Measurements from ENCODE around the gene OSBPL10. TPM values are rescaled to one million over a fixed set of nuclear protein-coding genes. Genes with fewer than 3 reads are reported as not detected.

OSBPL10 gene
- total and polyA plus RNA-seq, 2 of the 8 experiments (the other 6 are each of a cell fraction or from before 2014, with no cell fraction given) = 26.2 to 86.7 TPM

GRCh38 chr3:31974471-31974870 is 6.6 kb downstream of the OSBPL10 start:
- no peak overlapping the region for H3K18ac ChIP-seq (ENCODE audit: extremely low read depth, low read length)
- H4K20me1 ChIP-seq (replicated peaks in 1 of 2; ENCODE audit: control insufficient read depth in 1 of 2, insufficient read depth in 2 of 2, low read length in 2 of 2) = no peaks in the 10 kb centered on the region
- no peak overlapping the region for H2BK15ac ChIP-seq (ENCODE audit: low read length)
- H3K79me2 ChIP-seq (ENCODE audit: control insufficient read depth in 1 of 2, insufficient read depth in 2 of 2, low read length in 2 of 2) = peaks cover 39 to 95% of the 10 kb centered on the region in 2 experiments
- H3K4me3 ChIP-seq (ENCODE audit: extremely low read depth in 1 of 4, insufficient read depth in 2 of 4, low read depth in 3 of 4, low read length in 4 of 4) = no peak overlapping the region
- peaks cover 4 to 18% (median 7%) of the 10 kb centered on the region in 4 experiments for H3K4me1 ChIP-seq (replicated peaks in 1 of 4; ENCODE audit: control insufficient read depth in 3 of 4, insufficient read depth in 4 of 4, low read length in 3 of 4)
- no peak overlapping the region for H2AFZ ChIP-seq (ENCODE audit: low read length)
- no peaks in the 10 kb centered on the region for H3K27me3 ChIP-seq (replicated peaks in 1 of 4; ENCODE audit: control insufficient read depth in 3 of 4, extremely low read depth in 1 of 4, insufficient read depth in 3 of 4, low read length in 3 of 4)
- H3K4me2 ChIP-seq (ENCODE audit: insufficient read depth in 1 of 2, low read depth in 2 of 2, low read length in 2 of 2) = no peak overlapping the region
- no peak overlapping the region for H2BK5ac ChIP-seq (ENCODE audit: low read depth, low read length)
- H3K23ac ChIP-seq (ENCODE audit: insufficient read length) = no peak overlapping the region
- no peak overlapping the region for H2BK20ac ChIP-seq (ENCODE audit: low read length)
- no peak overlapping the region for H2BK12ac ChIP-seq (ENCODE audit: low read depth, low read length)
- H2AK5ac ChIP-seq (ENCODE audit: low read depth, low read length) = no peak overlapping the region
- H4K8ac ChIP-seq (ENCODE audit: extremely low read depth, insufficient read depth, low read length) = no peak overlapping the region
- ChIA-PET CTCF (ENCODE audit: partially characterized antibody) (interaction anchor here (0.7 to 0.8 kb wide), 2 partner anchors 47 to 68 kb away, joined by 3 read pairs; no protein-coding TSS in a partner anchor), POLR2A (ENCODE audit: partially characterized antibody) (no interaction called here)
- H3K36me3 ChIP-seq (ENCODE audit: control insufficient read depth in 2 of 4, insufficient read depth in 4 of 4, low read length in 3 of 4) = peaks cover 0 to 5% (median 0%) of the 10 kb centered on the region in 4 experiments; a peak in 2 of 8 replicates
- no peak overlapping the region for H4K5ac ChIP-seq (ENCODE audit: insufficient read length, low read depth, low read length)
- DNase-seq (ENCODE audit: low read depth in 1 of 2, low spot score in 2 of 2) (no peak), FAIRE-seq (no peak)
- no peaks in the 10 kb centered on the region; the same call in 1 of the 2 replicates for H3K23me2 ChIP-seq (ENCODE audit: low read depth, low read length)
- H3K14ac ChIP-seq (ENCODE audit: insufficient read length) = no peak overlapping the region
- no peak overlapping the region for H2BK120ac ChIP-seq (replicated peaks; ENCODE audit: low read depth, low read length)
- no peak overlapping the region for H3K56ac ChIP-seq (replicated peaks; ENCODE audit: insufficient read length, low read depth, low read length)
- peaks cover 15% of the 10 kb centered on the region for H3K79me1 ChIP-seq (ENCODE audit: low read depth, low read length)
- no peak overlapping the region for H3K9ac ChIP-seq (replicated peaks in 1 of 4; ENCODE audit: extremely low read depth in 1 of 4, low read depth in 3 of 4, low read length in 3 of 4)
- no peak overlapping the region for H3K27ac ChIP-seq (ENCODE audit: low read depth, low read length)
- H3K4ac ChIP-seq (replicated peaks; ENCODE audit: insufficient read length, low read depth, low read length) = no peak overlapping the region
- 78% methylated on average over 5 of the region's 5 CpGs; no CpG with 5 or more reads in 1 of the 2 experiments for WGBS, 2 experiments (ENCODE audit: extremely low coverage in 1 of 2, insufficient coverage in 1 of 2, insufficient read length in 1 of 2, insufficient replicate concordance in 2 of 2, low coverage in 1 of 2, low lambda C conversion rate in 2 of 2, missing lambda C conversion rate in 1 of 2)
- H4K91ac ChIP-seq (replicated peaks; ENCODE audit: insufficient read length, low read length) = no peak overlapping the region
- H3K9me3 ChIP-seq (ENCODE audit: insufficient read depth in 2 of 2, low read depth in 1 of 2, low read length in 1 of 2) = no peaks in the 10 kb centered on the region
- TF ChIP-seq NANOG (IDR thresholded peaks at IDR 0.05; ENCODE audit: insufficient read depth, low read depth, low read length, poor library complexity, severe bottlenecking) = no peak
- TF ChIP-seq KDM4A (IDR thresholded peaks at IDR 0.05; ENCODE audit: low read depth, low read length, severe bottlenecking) = no peak
- TF ChIP-seq FOSL1 (IDR thresholded peaks at IDR 0.05; ENCODE audit: insufficient read depth, low read depth, low read length) = no peak
- TF ChIP-seq CHD1 (IDR thresholded peaks at IDR 0.05; ENCODE audit: low read depth, low read length) = no peak
- TF ChIP-seq SIX5 (IDR thresholded peaks at IDR 0.05; ENCODE audit: low read depth, low read length) = no peak
- TF ChIP-seq, protein P1, sequence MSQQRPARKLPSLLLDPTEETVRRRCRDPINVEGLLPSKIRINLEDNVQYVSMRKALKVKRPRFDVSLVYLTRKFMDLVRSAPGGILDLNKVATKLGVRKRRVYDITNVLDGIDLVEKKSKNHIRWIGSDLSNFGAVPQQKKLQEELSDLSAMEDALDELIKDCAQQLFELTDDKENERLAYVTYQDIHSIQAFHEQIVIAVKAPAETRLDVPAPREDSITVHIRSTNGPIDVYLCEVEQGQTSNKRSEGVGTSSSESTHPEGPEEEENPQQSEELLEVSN (IDR thresholded peaks at IDR 0.05) = no peak
- TF ChIP-seq, protein P2, sequence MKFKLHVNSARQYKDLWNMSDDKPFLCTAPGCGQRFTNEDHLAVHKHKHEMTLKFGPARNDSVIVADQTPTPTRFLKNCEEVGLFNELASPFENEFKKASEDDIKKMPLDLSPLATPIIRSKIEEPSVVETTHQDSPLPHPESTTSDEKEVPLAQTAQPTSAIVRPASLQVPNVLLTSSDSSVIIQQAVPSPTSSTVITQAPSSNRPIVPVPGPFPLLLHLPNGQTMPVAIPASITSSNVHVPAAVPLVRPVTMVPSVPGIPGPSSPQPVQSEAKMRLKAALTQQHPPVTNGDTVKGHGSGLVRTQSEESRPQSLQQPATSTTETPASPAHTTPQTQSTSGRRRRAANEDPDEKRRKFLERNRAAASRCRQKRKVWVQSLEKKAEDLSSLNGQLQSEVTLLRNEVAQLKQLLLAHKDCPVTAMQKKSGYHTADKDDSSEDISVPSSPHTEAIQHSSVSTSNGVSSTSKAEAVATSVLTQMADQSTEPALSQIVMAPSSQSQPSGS (IDR thresholded peaks at IDR 0.05; ENCODE audit: low read length) = no peak
- TF ChIP-seq BCL11A (IDR thresholded peaks at IDR 0.05; ENCODE audit: low read depth in 2 of 2, low read length in 2 of 2) = no peak
- no peak for TF ChIP-seq KDM5A (IDR thresholded peaks at IDR 0.05; ENCODE audit: low read length)
- no peak for TF ChIP-seq CTBP2 (IDR thresholded peaks at IDR 0.05; ENCODE audit: borderline replicate concordance, insufficient read depth, insufficient read length, low read length)
- no peak for TF ChIP-seq POLR2AphosphoS5 (IDR thresholded peaks at IDR 0.05; ENCODE audit: low read depth, low read length)
